Inflammatory macrophage (primary cell): Measurements from ENCODE around the gene CDKN3.
"Not testable (repeated sequence)": the region's sequence is repeated elsewhere in the genome, so short reads cannot be mapped to it uniquely, and the experiment has no call there.

Experiments used
- DNase-seq, 2 donors: peaks; one replicate each; pipeline ENCODE4 v3.0.0-alpha.2; 2020 to 2022

CDKN3 gene

DNA sequence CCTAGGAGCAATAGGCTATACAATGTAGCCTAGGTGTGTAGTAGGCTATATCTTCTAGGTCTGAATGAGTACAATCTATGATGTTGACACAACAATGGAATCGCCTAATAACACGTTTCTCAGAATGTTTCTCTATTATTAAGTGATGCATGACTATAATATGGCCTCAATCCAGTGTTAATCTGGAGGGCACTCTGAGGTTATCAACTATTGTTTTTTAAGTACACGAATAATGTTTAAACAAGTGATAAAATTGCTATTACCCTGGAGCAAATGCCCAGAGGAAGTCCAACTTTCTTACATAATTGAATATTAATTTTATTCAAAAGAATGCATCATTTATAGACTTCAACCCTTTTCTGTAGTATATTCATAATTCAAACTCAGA, 60.8 kb downstream of the CDKN3 start:
- DNase-seq, result no peak

DNA sequence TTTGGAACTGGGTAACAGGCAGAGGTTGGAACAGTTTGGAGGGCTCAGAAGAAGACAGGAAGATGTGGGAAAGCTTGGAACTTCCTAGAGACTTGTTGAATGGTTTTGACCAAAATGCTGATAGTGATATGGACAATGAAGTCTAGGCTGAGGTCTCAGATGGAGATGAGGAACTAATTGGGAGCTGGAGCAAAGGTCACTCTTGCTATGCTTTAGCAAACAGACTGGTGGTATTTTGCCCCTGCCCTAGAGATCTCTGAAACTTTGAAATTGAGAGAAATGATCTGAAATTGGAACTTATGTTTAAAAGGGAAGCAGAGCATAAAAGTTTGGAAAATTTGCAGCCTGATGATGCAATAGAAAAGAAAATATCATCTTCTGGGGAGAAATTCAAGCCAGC, 61.7 kb downstream of the CDKN3 start:
- DNase-seq, result not testable (repeated sequence)

DNA sequence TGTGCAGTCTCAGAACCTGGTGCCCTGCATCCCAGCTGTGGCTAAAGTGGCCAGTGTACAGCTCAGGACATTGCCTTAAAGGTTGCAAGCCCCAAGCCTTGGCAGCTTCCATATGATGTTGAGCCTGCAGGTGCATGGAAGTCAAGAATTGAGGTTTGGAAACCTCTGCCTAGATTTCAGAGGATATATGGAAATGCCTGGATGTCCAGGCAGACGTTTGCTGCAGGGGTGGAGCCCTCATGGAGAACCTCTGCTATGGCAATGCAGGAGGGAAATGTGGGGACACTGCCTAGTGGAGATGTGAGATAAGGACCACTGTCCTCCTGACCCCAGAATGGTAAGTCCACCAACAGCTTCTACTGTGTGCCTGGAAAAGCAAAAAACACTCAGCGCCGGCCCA, 62.3 kb downstream of the CDKN3 start:
- no peak for DNase-seq

DNA sequence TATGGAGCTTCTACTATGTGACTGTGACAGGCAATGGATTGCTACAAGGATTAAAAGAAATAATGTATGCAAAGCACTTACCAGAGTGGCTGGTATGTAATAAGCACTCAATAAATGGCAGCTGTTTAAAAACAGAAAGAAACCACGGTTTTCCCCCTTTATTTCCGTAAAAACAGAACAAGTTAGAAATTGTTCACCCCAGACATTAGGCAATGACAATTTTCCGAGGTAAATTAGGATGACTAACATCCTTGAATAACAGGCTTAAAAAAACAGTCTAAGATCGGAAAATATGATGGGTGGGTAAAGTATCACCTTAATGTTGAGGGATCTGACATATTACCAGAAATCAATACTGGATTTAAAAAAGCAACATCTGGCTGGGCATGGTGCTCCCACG, 65.2 kb downstream of the CDKN3 start:
- no peak for DNase-seq

DNA sequence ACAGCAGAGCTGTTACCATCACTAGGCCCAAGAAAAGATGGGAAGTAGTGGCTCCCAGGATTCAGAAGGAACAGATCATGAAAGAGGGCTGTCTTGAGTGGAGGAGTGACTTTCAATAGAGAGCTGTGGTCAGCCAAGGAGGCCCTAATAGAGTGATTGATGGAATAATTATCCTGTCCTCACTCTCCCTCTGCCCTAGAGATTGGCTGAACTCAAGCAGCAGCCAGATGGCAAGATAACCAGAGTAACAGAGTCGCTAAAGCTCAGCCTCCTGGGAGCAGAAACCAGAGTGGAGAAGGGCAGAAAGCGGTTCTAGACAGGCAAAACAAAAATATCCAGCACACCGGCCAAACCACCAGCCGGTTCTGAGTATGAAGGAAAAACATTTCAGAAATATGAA, 68.8 kb downstream of the CDKN3 start:
- no peak for DNase-seq

DNA sequence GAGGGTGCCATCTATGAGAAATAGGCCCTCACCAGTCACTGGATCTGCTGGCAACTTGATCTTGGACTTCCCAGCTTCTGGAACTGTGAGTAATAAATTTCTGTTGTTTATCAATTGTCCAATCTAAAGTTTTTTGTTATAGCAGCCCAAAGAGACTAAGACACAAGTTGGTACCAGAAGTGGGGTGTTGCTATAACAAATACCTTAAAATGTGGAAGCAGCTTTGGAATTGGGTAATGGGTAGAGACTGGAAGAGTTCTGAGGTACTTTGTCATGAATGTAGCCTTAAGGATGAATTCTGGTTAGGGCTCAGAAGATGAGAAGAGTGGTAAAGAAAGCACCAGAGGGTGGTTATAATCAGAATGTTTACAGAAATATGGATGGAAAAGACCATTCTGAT, 70.5 kb downstream of the CDKN3 start:
- no peak for DNase-seq
